Epithelial cell of proximal tubule (primary cell): ENCODE data around the gene MIPOL1. TPM values are rescaled to one million over a fixed set of nuclear protein-coding genes. Genes with fewer than 3 reads are reported as not detected.
"Not testable (repeated sequence)": the region's sequence is repeated elsewhere in the genome, so short reads cannot be mapped to it uniquely, and the experiment has no call there.

Experiments
- DNase-seq: peaks from one replicate; pipeline ENCODE4 v3.0.0-alpha.2; 2011; ENCODE audit warnings: low read depth
- H3K4me3 ChIP-seq: 2 replicates; pipeline ENCODE4 v1.5.1; 2011; ENCODE audit warnings: low read depth, mild to moderate bottlenecking, low read length
- total RNA-seq: library from RNA; depleted of rRNA; stranded (reverse); fragments of >200 nt; gene quantifications from 2 replicates; pipeline ENCODE4 v1.2.3, GENCODE V29; 2015
- TF ChIP-seq, protein P1 (sequence below): conservative IDR thresholded peaks from 2 replicates; pipeline ENCODE4 v1.5.1; 2012; ENCODE audit warnings: low read depth, mild to moderate bottlenecking, low read length

The MIPOL1 gene
- total RNA-seq, 1 donor from 2014 or later = 5.7 TPM

- DNase-seq = no peak
- TF ChIP-seq, protein P1, sequence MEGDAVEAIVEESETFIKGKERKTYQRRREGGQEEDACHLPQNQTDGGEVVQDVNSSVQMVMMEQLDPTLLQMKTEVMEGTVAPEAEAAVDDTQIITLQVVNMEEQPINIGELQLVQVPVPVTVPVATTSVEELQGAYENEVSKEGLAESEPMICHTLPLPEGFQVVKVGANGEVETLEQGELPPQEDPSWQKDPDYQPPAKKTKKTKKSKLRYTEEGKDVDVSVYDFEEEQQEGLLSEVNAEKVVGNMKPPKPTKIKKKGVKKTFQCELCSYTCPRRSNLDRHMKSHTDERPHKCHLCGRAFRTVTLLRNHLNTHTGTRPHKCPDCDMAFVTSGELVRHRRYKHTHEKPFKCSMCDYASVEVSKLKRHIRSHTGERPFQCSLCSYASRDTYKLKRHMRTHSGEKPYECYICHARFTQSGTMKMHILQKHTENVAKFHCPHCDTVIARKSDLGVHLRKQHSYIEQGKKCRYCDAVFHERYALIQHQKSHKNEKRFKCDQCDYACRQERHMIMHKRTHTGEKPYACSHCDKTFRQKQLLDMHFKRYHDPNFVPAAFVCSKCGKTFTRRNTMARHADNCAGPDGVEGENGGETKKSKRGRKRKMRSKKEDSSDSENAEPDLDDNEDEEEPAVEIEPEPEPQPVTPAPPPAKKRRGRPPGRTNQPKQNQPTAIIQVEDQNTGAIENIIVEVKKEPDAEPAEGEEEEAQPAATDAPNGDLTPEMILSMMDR = no peak
These were observed 24.7 kb upstream of the MIPOL1 start for GRCh38 chr14:37172936-37173614.

DNA sequence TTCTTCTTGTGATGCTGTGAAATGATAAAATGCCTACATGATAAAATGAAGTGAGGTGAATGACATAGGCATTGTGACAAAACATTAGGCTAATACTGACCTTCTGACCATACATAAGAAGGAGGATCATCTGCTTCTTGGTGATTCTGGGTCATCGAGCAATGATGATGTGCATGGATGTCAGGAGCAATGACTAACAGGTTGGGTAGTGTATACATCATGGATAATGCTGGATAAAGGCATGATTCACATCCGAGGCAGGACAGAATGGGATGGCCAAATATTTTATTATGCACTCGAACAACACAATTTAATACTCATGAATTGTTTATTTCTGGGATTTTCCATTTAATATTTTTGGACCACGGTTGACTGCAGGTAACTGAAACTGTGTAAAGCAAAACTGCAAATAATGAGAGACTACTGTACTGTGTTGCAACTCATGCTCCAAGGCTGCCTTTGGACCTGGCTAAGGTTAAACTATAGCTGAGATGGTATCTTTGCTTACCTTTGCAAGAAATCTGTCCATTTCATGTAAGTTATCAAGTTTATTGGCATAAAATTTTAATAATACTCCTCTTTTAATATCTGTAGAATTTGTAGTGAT is 17.7 kb upstream of the MIPOL1 start:
- no peak for DNase-seq
- no peak overlapping the region for H3K4me3 ChIP-seq
- TF ChIP-seq, protein P1 = no peak

More at GRCh38 chr14:37172936-37173614, 24.7 kb upstream of the MIPOL1 start:
- H3K4me3 ChIP-seq = peak overlapping the region; percentile 91

DNA sequence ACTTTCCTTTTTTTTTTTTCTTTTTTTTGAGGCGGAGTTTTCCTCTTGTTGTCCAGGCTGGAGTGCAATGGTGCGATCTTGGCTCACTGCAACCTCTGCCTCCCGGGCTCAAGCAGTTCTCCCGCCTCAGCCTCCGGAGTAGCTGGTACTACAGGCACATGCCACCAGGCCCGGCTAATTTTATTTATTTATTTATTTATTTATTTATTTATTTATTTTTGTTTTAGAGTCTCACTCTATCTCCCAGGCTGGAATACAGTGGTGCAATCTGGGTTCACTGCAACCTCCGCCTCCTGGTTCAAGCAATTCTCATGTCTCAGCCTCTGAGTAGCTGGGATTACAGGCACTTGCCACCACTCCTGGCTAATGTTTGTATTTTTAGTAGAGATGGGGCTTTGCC is 16.9 kb upstream of the MIPOL1 start:
- H3K4me3 ChIP-seq, DNase-seq: not testable (repeated sequence)

DNA sequence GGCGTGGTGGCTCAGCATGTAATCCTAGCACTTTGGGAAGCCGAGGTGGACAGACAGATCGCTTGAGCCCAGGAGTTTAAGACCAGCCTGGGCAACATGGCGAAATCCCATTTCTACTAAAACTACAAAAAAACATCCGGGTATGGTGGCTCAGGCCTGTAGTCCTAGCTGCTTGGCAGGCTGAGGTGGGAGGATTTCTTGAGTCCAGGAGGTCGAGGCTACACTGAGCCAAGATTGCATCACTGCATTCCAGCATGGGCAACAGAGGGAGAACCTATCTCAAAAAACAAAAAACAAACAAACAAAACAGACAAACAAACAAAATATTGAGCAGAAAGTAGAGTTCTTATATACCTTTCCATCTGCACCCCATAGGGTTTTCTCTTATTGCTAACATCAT is 16.3 kb upstream of the MIPOL1 start:
- H3K4me3 ChIP-seq = no peak overlapping the region
- TF ChIP-seq, protein P1 = no peak
- no peak for DNase-seq

DNA sequence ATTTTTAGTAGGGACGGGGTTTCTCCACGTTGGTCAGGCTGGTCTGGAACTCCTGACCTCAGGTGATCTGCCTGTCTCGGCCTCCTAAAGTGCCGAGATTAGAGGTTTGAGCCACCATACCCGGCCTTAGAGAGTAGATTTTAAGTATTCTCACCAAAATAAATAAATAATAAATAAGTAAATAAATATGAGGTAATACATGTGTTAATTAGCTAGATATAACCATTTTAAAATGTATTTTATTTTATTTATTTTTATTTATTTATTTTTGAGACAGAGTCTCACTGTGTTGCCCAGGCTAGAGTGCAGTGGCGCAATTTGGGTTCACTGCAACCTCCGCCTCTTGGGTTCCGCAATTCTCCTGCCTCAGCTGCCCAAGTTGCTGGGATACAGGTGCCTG is 13.2 kb upstream of the MIPOL1 start:
- not testable (repeated sequence) for DNase-seq, H3K4me3 ChIP-seq

- TF ChIP-seq, protein P1 = no peak
- DNase-seq = no peak
- H3K4me3 ChIP-seq = no peak overlapping the region
These were observed 12.1 kb upstream of the MIPOL1 start for GRCh38 chr14:37185670-37186069.

DNA sequence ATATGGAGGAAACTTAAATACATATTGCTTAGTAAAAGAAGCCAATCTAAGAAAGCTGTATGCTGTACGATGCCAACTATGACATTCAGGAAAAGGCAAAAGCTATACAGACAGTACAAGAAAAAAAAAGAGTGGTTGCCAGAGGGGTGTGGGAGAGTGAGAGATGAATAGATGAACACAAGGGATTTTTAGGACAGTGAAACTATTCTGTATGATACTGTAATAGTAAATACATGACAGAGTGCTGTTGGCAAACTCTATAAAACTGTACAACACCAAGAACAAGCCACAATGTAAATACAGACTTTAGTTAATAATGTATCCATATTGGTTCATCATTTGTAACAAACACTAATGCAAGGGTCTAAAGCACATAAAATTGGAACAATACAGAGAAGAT is 10.9 kb upstream of the MIPOL1 start:
- TF ChIP-seq, protein P1 = no peak
- no peak for DNase-seq
- no peak overlapping the region for H3K4me3 ChIP-seq

DNA sequence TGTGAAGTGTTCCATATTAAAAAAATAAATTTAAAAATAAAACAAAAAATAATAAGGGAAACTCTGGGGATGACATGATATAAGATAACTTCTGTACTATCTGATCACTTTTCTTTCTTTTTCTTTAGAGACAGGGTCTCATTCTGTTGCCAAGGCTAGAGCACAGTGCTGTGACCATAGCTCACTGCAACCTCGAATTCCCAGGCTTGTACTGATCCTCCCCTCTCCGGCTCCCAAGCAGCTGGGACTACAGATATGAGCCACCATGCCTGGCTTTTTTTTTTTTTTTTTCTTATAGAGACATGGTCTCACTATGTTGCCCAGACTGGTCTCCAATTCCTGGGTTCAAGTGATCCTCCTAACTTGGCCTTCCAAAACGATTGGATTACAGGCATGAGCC is 10.4 kb upstream of the MIPOL1 start:
- H3K4me3 ChIP-seq = no peak overlapping the region
- TF ChIP-seq, protein P1 = no peak
- no peak for DNase-seq

GRCh38 chr14:37187840-37188577 is 9.7 kb upstream of the MIPOL1 start:
- DNase-seq, H3K4me3 ChIP-seq: not testable (repeated sequence)

GRCh38 chr14:37189733-37190132 is 8.0 kb upstream of the MIPOL1 start:
- not testable (repeated sequence) for H3K4me3 ChIP-seq, DNase-seq
